ENCODE data around the gene ZNF503.

The ZNF503 gene, protein sequence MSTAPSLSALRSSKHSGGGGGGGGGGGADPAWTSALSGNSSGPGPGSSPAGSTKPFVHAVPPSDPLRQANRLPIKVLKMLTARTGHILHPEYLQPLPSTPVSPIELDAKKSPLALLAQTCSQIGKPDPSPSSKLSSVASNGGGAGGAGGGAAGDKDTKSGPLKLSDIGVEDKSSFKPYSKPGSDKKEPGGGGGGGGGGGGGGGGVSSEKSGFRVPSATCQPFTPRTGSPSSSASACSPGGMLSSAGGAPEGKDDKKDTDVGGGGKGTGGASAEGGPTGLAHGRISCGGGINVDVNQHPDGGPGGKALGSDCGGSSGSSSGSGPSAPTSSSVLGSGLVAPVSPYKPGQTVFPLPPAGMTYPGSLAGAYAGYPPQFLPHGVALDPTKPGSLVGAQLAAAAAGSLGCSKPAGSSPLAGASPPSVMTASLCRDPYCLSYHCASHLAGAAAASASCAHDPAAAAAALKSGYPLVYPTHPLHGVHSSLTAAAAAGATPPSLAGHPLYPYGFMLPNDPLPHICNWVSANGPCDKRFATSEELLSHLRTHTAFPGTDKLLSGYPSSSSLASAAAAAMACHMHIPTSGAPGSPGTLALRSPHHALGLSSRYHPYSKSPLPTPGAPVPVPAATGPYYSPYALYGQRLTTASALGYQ

DNA sequence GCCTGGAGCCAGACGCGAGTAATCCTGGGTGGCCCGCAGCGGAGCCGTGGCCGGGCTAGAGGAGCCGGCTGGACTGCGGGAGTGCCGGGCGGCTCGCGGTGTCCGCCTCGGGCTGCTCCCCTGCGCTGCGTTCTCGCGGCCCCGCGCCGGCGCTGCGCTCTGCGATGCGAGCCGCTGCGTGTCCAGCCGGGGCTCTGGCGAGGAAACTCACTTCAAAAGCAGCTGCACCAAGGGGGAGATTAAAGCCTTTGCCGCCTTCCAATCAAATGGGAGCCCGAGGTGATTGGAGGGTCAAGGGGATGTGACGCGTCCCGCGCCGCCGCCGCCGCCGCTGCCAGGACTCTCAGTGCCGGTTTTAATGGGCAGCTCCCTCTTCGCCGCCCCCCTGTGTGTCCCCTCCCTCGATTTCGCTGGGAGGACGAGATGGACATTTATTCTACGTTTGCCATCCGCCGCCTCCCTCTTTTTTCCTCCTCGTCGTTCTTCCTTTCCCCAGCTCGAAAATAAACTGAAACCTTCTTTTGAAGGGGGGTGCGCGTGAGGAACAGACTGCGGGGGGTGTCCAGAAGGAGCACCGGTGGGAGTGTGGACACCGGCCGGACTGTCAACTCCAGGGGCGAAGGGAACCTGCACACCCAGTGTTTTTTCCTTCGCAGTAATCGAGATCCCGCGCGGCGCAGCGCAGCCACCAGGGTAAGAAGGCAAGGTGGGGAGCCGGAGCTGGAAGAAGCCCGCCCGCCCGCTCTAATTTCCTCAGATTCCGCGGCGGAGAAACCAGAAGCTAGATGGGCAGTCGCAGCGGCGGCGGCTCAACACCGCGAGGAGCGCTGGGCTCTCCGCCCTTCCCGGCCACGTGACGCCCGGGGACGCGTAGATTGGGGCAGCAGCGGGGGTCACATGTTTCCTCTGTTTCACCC, at the start of gene ZNF503:
Gene ZNF503, minus strand, starts transcription at position 196 of the 917 bp plus-strand sequence. CDS start 345 bp downstream, outside the sequence.
- peak; percentile 98 for DNase-seq (ENCODE audit: low read depth in 2 of 2)

DNA sequence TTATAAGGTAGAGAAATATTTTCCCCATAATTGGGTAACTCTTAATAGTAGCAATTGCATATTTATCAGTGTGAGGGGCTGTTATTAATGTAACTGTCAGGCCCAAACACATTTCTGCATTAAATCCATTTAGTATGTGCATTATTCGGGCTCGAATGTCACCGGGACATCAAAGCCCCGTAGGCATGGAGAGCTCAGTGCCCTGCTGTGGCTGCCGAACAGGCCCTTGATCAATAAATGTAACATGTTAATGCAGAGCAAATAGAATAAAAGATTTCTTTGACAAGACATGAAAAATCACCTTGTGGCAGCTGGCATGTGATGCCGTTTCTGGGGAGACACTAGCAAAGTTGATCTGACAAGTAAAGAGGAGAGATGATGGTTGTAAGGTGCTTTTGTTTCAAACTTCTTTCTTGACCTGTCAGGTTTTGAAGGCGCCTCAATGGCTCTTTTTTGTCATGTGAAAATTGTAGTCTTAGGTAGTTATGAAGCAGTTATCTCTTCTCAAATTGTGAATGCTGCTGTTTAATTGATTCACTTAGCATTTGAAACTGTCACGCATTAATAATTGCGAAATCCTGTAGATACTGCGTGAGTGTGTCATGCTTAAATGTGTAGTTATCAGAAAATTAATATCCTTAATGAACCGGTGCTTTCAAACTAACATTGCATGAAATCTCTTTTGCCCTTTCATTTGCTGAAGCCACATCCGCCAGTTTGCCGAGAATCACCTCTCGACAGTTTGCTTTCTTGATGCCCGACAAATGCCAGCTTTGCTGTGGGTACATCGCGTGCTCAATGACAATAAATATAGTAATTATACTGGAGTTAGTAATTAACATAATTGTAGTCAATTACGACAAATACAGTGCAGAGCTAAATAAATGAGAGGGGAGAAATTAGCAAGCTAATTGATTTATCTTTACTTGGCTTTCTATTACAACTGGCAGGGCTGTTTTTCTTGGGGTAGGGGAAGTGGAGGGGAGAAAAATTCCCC, 49.4 kb upstream of the ZNF503 start:
- no peak for DNase-seq (ENCODE audit: low read depth in 2 of 2)

DNA sequence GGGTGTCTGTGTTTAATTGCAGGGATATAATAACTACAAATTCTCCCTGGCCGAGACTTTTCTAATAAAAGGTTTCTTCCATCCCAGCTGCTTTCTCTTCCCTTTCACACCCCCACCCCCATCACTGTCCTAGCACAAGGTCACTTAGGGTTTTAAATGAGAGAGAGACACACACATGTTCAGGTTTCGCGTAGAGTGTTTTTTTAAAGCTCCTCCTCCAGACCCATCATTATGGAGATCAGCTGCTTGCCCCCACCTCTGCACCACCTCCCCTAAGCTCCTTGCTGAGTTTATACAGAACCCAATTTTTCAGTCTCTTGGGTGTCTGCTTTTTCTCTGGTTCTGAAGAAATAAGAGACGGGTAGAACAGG, 48.5 kb upstream of the ZNF503 start:
- no peak for DNase-seq (ENCODE audit: low read depth in 2 of 2)

DNA sequence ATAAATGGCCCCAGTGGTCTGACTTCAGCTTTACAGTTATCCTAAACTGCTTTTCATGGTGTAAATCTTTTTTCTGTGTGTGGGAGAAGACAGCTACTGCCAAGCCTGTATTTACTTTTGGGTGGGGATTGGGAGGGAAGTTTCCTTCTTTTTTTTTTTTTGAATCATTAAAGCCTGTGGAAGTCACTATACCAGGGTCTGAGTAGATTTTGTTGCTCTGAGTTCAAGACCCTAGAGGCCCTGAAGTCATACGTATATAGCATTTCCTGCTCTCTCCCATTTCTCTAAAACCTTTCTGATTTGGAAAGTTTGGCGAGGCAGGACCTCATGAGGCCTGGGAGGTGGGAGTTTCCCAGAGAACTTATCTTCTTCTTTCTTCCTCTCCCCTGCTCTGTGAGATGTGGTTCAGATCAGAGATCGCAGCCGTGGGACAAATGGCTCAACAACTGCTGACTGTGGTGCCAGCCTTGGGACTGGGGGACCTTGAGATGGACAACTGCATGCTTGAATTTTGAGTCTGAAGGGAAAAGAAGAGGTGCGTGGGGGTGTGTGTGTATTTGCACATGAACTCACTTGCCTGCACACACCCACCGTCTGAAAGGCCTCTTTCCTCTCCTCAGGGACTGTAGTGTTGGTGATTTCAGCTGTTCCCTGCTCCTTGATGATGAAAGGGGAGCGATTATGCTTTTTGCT, 48.0 kb upstream of the ZNF503 start:
- no peak for DNase-seq (ENCODE audit: low read depth in 2 of 2)

DNA sequence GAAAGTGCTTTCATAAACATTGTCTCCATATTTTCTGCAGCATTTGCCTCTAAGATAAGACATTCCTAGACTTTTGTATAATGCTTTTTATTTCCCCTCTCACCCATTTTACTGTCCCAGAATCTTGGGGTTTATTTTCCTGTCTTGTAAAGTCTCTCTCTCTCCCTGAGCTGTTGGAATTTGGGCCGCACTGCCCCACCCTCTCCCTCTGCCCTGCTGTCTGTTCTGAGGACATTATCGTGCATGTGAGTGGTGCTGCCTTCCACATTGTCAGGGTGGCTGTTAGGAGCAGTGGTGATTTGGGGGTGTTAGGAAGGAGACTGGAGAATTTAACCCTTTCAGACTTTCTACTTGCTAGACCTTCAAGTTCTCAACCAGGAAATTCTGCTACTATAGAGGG, 46.6 kb upstream of the ZNF503 start:
- no peak for DNase-seq (ENCODE audit: low read depth in 2 of 2)

DNA sequence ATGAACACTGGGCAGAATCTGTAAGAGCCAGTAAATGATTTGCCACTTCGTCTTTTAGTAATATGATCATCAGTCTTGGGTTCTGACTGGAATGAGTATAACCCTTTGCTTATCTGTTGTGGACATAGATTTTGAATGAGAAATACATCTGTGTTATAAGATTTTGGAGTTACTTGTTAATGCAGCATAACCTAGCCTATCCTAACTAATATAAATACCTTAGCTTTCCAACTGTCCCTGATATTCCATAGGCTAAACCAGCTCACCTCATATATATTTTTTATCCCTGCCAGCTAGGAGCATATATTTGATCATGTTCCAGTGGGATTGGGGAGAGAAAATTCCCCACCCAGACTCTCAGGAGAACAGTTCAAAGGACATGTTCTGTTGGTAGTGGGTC, 44.9 kb upstream of the ZNF503 start:
- DNase-seq (ENCODE audit: low read depth in 2 of 2) = no peak

DNA sequence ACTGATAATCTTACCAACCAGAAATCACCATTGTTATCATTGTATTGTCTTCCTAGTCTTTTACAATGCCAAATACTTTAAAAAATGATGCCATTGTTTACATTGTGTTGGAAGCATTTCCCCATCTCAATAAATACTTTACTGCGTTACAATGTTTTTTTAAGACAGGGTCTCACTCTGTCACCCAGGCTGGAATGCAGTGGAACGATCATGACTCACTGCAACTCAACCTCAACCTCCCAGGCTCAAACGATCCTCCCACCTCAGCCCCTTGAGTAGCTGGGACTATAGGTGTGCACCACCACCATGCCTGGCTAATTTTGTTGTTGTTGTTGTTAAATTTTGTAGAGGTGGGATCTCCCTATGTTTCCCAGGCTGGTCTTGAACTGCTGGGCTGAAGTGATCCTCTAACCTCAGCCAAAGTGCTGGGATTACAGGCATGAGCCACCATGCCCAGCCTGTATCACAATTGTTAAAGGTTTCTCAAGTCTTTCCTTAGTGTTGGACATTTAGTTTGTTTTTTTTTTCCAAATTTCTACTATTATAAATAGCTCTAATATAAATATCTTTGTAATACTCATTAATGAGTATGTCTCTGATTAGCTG, 43.3 kb upstream of the ZNF503 start:
- DNase-seq (ENCODE audit: low read depth in 2 of 2) = no peak

DNA sequence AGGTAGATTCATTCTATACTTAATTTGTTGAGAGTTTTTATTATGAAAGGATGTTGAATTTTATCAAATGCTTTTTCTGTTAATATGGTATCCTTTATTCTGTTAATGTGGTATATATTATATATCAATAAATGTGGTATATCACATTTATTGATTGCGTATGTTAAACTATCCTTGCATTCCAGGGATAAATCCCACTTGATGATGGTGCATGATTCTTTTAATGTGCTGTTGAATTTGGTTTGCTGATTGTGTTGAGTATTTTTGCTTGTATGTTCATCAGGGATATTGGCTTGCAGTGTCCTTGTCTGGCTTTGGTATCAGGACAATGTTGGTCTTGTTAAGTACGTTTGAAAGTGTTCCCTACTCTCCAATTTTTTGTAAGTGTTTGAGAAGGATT, 41.8 kb upstream of the ZNF503 start:
- no peak for DNase-seq (ENCODE audit: low read depth in 2 of 2)

DNA sequence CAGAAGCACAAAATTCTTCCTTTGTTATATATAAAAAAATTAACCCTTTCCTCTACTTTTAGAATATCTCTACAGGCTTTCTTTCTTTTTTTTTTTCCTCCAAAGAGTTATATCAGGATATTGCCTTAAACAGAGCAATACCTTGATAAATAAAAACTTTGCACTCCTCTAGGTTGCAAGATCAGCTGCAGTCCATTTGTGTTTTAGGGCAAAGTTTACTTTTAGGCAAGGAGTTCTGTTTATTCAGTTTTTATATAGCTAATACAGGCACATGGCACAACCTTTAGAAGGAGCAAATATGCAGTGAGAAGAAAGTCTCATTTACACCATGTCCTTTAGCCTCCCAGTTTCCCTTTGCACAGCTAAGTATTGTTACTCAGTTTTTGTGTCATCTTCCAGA, 40.1 kb upstream of the ZNF503 start:
- DNase-seq (ENCODE audit: low read depth in 2 of 2) = no peak

DNA sequence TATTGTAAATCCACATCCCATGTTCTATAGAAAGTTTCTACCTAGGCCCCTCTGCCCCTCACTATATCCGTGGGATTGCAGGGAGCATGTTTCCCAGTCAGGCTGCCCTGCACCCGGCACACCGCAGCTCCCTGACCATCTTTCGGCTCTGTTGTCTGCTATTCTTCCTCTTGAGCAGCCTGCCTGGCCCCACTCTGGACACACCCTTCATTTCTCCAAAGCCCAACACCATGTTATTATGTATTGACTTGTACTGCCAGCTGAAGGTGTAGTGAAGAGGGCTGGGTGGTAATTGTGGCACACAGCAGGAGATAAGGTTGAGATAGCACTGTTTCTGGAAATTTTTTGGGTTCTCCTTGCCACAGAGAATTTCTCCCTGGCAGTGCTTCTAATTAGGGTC, 39.6 kb upstream of the ZNF503 start:
- DNase-seq (ENCODE audit: low read depth in 2 of 2) = no peak

DNA sequence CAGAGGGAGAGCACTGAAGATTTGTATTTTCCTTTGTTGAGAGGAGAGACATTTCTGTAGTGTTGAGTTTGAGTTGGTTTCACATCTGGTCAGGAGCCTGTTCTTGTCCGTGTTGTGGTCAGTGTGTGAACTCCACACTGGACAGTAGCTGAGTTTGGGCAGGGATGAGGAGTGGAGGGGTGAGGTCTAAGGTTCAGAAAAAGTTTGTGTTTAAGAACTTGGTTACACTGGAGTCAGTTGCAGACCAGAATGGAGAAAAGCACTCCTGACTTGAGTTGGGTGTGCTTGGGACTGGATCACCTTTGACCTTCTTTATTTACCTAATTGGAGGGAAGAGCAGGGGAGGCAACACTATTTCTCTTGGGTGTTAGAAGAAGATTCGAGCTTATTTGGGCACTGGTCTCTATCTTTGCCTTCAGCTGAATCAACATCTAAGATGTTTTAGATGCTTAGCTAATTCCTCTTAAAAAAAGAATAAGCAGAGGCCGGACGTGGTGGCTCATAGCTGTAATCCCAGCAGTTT, 38.8 kb upstream of the ZNF503 start:
- no peak for DNase-seq (ENCODE audit: low read depth in 2 of 2)

DNA sequence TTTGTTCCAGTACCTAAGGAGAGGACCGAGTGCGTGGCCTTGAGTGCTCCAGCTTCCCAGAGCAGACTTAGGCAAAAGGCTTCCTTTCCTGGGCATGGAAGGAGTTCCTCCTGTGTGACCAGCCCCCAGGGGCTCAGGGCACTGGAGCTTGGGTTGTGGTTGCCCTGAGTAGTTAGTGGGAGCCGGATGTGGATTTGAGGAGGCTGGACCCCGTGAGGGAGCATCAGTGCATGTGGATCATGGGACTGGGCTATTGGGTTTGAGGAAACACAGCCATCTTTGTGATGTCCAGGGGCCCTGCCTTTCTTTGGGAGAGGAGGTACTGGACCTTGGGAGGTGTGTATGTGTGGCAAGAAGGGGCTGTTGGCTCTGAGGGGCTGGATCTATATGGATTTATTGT, 38.2 kb upstream of the ZNF503 start:
- DNase-seq (ENCODE audit: low read depth in 2 of 2) = no peak

DNA sequence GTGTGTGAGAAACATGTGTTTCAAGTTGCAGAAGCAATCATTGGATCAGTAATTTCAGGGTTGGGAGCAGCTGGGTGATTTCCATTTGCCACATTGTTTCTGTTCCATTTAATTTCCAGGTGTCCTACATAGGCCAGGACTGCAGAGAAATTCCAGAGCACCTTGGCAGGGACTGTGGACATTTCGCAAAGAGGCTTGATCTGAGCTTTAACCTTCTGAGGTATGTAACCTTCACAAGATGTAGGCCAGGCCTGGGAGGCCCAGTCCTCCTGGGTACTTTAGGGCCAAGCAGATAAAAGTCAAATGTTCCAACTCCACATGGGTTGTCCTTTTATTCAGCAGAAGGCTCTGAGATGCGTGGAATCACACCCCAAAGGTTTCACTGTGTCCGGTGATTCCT, 36.7 kb upstream of the ZNF503 start:
- DNase-seq (ENCODE audit: low read depth in 2 of 2) = no peak

DNA sequence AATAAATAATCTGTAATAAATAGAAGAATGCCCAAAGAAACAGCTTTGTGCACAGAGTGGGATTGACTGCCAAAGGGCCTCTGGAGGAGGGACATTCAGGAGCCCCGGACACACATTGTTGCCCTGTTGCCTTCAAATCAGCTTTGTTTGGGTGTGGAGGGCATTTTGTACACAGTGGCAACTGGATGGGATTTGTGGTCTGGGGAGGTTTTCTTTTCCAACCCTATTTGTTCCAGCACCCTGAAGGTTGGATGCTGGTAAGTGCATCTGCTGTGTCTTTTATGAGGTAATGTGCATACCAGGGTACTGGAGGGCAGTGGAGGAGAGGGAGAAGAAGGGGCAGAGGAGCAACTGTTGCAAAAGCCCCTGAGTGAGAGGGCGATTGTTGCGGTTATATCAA, 36.1 kb upstream of the ZNF503 start:
- no peak for DNase-seq (ENCODE audit: low read depth in 2 of 2)

DNA sequence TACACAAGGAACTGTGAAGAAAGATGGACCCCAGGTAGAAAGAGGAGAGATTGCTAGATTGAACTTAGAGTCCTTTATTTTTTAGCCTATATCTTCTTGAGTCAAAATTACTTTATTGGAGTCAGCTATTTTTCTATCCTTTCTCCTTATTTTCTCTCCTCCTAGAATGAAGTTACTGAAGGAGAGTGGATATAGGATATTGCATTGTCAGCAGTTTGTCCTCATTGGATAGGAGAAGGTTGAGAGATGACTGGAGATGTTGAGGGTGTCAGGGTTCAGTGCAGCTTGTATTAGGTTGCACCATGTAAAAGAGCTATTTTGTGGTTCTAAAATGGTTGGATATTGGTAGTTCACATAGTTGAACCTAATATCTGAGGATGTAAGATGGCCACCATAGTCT, 35.3 kb upstream of the ZNF503 start:
- no peak for DNase-seq (ENCODE audit: low read depth in 2 of 2)

DNA sequence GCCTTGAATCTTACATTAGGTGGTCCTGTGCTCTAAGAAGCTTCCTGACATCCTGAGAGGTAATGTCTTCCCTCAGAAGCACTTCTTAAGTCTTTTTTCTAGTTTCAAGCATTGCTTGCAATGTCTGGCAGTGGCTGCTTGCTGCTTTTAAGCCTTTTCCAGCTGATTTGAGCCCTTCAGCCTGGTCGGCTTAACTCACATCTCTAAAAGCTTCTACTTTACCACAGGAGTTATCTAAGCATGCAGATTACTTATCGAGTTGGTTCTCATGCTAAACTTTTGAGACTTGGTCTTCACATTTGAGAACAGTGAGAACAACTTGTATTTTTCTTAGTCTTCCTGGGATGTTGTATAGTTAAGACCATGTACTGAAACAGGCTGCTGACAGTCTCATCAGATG, 33.7 kb upstream of the ZNF503 start:
- DNase-seq (ENCODE audit: low read depth in 2 of 2) = no peak

DNA sequence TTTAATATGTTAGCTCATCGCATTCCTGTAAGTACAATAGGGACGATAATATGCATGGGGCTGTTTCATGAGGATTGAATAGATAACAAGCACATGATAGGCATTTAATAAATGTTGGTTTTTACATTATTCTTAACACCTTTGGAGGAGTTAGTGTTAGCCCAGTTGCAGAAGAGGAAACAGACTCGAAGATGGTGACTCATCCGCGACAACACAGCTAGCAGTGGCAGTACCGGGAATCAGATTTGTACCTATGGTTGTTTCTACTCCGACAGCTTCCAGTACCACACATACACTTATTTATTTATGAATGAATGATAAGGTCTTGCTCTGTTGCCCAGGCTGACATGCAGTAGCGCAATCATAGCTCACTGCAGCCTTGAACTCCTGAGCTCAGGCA, 32.7 kb upstream of the ZNF503 start:
- DNase-seq (ENCODE audit: low read depth in 2 of 2) = no peak

DNA sequence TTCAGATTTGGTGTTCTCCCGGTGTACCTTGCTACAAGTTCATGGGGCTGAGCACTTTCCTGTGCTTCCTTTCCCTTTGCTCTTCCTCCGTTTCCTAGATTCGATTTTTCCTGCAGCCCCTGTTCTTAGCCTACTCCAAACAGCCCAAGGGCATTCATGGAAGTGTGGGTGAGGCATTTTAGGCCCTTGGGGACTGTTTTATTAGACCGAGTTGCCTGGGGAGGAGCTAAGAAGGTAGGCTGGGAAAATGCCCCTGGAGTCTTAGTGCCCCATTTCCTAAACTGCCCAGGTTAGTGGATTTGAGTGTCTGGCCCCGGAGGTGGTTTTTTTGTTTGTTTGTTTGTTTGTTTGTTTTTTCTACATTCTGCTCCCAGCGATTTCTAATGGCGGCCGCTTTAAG, 31.7 kb upstream of the ZNF503 start:
- no peak for DNase-seq (ENCODE audit: low read depth in 2 of 2)

DNA sequence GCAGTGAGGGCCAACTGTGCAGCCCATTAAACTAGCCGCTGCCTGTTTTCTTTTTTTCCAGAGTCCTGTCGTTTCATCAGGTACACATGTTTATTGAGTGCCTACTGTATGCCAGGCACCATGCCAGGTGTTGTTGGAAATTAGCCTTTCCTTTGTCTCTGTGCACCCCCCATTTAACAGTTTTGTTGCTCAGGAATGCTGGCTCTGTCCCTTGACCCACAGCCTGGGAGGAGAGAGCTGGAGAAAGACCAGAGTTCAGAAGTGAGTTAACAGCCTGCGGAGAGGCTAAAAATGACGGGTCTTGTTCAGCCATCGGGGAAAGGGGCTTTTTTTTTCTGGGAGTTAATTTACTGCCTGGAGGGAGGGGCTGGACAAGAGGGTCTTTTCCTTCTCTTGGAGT, 31.2 kb upstream of the ZNF503 start:
- no peak for DNase-seq (ENCODE audit: low read depth in 2 of 2)

DNA sequence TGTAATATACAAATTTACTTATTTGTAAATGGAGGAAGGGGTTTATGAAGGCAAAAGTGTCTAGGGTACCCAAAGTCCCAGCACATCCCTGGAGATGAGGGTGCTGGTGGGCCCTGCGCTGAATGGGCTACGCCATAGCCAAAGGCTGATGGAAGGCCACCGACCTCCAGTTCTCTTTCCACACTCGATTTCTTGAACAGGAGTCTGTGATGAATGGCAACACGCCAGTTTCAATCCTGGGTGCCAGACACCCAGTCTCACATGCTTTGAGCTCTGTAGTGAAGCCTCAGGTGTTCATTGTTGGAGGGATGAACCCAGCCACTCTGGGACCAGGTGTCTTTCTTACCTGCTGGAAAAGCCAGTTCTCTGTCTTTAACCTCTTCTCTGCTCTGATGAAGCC, 30.6 kb upstream of the ZNF503 start:
- DNase-seq (ENCODE audit: low read depth in 2 of 2) = no peak

All from fibroblast of skin of left quadriceps (primary cell).